COLO668 (cell line): ENCODE measurements around the gene STK24.
"Not testable (repeated sequence)": the region's sequence is repeated elsewhere in the genome, so short reads cannot be mapped to it uniquely, and the experiment has no call there.

Experiments
- DNase-seq: peaks from one replicate; lab custom pipeline; 2025; ENCODE audit not compliant: unreplicated experiment; lab: John Stamatoyannopoulos, UW

Gene STK24

DNA sequence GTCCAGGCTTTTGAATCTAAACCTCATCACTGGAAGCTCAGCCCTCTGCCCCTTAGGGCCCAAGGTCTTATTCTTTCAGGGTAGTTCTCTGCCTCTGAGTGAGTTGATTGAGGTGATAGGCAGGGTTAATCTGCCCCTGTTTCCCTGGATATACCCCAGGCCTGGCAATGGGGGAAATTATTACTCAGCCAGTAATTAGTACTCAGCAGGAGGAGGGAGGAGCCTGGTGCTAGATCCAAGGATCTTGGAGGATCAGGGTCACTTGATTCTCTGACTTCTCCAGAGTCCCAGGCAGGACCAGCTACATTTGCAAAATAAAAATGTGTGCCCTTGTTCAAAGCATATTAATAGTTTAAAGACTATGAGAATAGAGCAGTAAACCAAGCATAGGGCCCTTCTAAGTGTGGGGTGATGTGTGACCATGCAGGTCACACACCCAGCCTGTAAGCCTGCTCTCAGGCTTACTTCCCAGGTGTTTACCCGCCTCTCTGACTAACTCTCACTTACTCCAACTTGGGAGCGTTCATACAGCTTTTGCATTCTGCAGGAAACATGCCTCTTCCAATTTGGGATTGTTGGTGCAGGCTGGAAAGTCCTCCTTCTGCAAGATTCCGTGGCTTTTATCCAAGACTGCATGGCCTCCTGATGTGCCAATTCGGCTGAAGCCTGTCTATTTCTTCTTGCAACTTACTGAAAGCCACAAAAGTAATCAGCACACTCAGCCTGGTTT lies 7.9 kb upstream of the STK24 start:
- DNase-seq, result no peak

- no peak for DNase-seq
Observed at GRCh38 chr13:98582947-98583346, 6.0 kb upstream of the STK24 start.

- peak; percentile 35 for DNase-seq
Observed at GRCh38 chr13:98581971-98582702, 5.2 kb upstream of the STK24 start.

DNA sequence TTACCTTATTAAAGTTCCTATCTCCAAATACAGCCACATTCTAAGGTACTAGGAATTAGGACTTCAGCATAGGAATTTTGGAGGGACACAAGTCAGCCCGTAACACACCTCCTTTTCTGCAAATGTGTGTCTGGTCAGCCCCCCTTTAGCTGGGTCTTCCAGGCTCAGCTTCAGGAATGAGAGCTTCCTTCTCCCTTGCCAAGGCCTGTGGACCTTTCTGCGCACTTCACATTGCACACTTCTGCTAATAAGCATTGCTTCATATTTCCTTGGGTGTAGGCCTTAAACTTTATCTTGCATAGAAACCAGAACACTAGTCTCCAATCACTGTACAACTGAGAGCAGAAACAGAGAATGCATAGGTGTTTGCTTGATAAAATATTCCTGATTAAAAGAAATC lies 4.5 kb upstream of the STK24 start:
- no peak for DNase-seq

GRCh38 chr13:98580420-98580819 lies 3.5 kb upstream of the STK24 start:
- DNase-seq, result no peak

DNA sequence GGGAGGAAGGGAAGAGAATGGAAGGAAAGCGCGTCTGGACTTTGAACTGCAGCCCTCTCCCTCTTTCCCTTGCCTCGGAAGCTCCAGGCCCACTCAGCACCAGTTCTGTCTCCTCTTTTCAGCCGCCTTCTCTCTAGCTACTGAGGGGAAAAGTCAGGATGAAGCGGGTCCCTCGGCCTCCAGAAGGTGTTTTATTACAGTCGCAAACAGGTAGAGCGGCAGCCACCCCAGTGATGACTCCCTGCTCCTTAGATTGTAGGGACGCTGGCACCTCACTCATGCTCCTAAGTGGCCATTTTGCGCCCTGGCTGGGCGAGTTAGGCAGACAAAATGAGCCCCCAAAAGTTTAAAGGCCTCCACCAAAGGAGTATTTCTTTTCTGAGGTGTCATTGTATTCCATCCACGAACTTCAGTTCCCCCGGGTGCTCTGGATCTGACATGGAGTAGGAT lies 954 bp upstream of the STK24 start:
- DNase-seq, result peak; percentile 79

DNA sequence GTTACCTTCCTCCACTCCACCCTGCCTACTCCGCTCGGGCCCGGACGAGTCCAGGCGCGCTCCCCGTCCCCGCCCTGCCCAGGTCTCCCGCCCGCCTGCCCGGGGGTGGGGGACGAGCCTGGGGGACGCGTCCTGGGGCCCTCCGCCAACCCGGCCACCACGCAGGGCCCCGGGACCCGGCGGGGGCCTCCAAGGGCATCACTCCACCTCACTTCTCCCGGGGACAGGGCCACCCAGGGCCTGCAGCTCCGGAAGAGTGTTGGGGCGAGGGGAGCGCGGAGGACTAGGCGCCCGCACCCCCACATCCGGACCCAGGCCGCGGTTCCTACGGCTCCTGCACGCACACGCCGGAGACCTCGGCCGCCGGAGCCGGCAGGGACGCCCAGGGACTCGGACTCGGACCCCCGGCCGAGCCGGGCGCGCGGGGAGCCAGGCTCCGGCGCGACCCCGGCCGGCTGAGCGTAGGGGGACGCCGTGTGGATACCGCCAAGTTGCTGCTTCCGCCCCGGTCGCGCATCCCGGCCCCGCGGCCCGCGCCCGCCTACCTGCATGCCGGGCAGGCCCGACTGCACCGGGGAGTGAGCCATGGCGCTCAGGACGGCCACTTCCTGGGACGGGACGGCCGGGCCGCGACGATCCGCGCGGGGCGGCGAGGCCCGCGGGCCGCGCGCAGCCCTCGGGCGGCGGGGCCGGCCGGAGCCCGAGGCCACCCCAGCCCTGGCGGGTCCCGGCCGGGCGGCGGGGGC lies 534 bp downstream of the STK24 start:
- peak; percentile 87 for DNase-seq

DNA sequence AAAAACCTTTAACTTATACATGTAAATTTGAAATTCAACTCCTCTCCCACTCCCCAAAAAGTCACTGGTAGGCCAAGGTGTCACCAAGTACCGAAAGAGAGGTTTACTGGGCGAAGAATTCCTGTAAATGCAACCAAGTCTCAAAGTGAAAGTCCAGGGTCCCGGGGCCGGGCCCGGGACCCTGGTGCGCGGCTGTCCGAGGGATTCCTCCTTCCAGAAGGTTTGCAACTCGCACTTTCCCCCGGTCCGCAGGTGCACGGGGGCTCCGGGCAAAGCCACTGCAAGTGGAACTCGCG lies 1.1 kb downstream of the STK24 start:
- no peak for DNase-seq

GRCh38 chr13:98575009-98575903 lies 1.7 kb downstream of the STK24 start:
- DNase-seq, result no peak

GRCh38 chr13:98571955-98572662 lies 4.8 kb downstream of the STK24 start:
- DNase-seq, result peak; percentile 65

DNA sequence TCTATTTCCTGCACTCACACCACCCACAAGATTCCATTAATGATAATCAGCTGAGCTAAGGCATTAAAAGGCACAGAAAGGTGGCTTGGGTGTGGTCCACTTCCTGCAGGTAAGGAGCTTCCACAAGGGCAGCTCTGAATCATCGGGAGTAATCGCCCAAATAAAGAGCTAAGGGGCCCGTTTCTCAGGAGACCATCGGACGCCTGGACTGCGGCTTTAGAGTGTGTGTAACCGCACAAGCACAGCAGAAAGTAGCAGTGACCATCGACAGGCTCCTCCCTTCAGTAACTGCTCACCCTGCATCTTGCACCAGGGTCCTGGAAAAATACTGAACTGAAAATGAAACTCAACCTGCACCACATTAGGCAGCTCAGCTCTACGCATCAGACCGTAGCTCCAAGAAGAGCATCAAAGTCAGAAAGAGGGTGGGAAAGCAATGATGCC lies 6.0 kb downstream of the STK24 start:
- DNase-seq, result peak; percentile 55

- DNase-seq, result not testable (repeated sequence)
Observed at GRCh38 chr13:98569494-98570367, 7.2 kb downstream of the STK24 start.

GRCh38 chr13:98568918-98569317 lies 8.0 kb downstream of the STK24 start:
- no peak for DNase-seq

- DNase-seq, result no peak
Observed at GRCh38 chr13:98567140-98567539, 9.8 kb downstream of the STK24 start.

- no peak for DNase-seq
Observed at GRCh38 chr13:98565726-98566565, 11.0 kb downstream of the STK24 start.

- DNase-seq, result no peak
Observed at GRCh38 chr13:98564204-98564603, 12.7 kb downstream of the STK24 start.

DNA sequence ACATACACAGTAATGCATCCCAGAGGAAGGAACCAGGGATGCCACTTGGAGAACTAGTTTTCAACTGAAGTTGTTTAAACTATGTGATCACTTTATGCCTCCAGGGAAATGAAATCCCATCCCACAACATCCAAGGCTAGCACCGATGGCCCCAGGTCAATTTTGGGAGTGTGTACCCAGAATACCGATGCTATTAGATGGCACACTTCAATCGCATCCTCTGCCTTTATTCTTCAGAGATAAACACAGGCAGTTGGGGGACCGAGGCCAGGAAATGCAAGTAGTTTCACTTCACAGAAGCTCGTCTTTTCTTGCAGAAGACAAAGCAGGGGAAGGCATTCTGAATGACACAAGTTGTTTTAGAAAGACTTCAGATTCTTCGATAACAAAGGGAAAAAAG lies 13.8 kb downstream of the STK24 start:
- no peak for DNase-seq

GRCh38 chr13:98559169-98559568 lies 17.7 kb downstream of the STK24 start:
- DNase-seq, result no peak
